Measurements from ENCODE around the gene DACH1.

DACH1 gene

GRCh38 chr13:71605744-71606143 is 261.3 kb downstream of the DACH1 start (continued):
- TF ChIP-seq ZBTB11 (tag by site-specific recombination; conservative IDR thresholded peaks at IDR 0.05; ENCODE audit: low read depth) (no peak), EGR2 (tag by site-specific recombination; IDR thresholded peaks at IDR 0.05; ENCODE audit: low read depth) (no peak), ZNF394 (tag by site-specific recombination; IDR thresholded peaks at IDR 0.05; ENCODE audit: borderline replicate concordance) (no peak), GFI1B (tag by site-specific recombination; IDR thresholded peaks at IDR 0.05) (no peak), OVOL3 (tag by site-specific recombination; IDR thresholded peaks at IDR 0.05) (no peak), YY2 (tag by site-specific recombination; IDR thresholded peaks at IDR 0.05) (no peak), ZNF639 (tag by site-specific recombination; IDR thresholded peaks at IDR 0.05) (no peak), ZNF791 (tag by site-specific recombination; IDR thresholded peaks at IDR 0.05) (no peak), TRIM28 (IDR thresholded peaks at IDR 0.05; ENCODE audit: borderline replicate concordance, low read length) (peak; percentile 50; the same call in 1 of the 2 replicates), GLIS2 (tag by site-specific recombination; IDR thresholded peaks at IDR 0.05) (no peak), ZNF184 (tag by site-specific recombination; IDR thresholded peaks at IDR 0.05) (0 out of 2 replicates have a peak, but pooled peaks have one; percentile 51), ZNF555 (tag by site-specific recombination; conservative IDR thresholded peaks at IDR 0.05) (no peak), ELK4 (IDR thresholded peaks at IDR 0.05; ENCODE audit: borderline replicate concordance, low read depth, low read length) (no peak), ZNF549 (tag by site-specific recombination; IDR thresholded peaks at IDR 0.05) (no peak), ZNF18 (tag by site-specific recombination; IDR thresholded peaks at IDR 0.05) (no peak), ZSCAN30 (tag by site-specific recombination; IDR thresholded peaks at IDR 0.05) (no peak), ZNF670 (tag by site-specific recombination; IDR thresholded peaks at IDR 0.05; ENCODE audit: low read depth) (no peak), ZNF488 (tag by site-specific recombination; IDR thresholded peaks at IDR 0.05) (no peak), ZNF266 (tag by site-specific recombination; IDR thresholded peaks at IDR 0.05; ENCODE audit: low read depth) (no peak), ZNF280C (tag by site-specific recombination; IDR thresholded peaks at IDR 0.05) (no peak), ZNF24 (tag by site-specific recombination; IDR thresholded peaks at IDR 0.05) (peak; percentile 37; the same call in 1 of the 2 replicates), SALL2 (tag by site-specific recombination; IDR thresholded peaks at IDR 0.05; ENCODE audit: borderline replicate concordance) (no peak), KLF16 (tag by site-specific recombination; IDR thresholded peaks at IDR 0.05) (no peak), ZNF707 (tag by site-specific recombination; IDR thresholded peaks at IDR 0.05) (no peak), ZNF76 (tag by site-specific recombination; IDR thresholded peaks at IDR 0.05; ENCODE audit: borderline replicate concordance, low read depth) (no peak), IKZF3 (tag by site-specific recombination; IDR thresholded peaks at IDR 0.05) (no peak)
